Erythroblast (primary cell): ENCODE results near the gene FOXC1.

Experiments used
- GATA1 ChIP-seq: IDR thresholded peaks from 2 replicates; pipeline ENCODE4 v1.6.1; 2011; ENCODE audit warnings: low read depth, mild to moderate bottlenecking, control low read depth, low read length, moderate library complexity
- POLR2A ChIP-seq: IDR thresholded peaks from 2 replicates; pipeline ENCODE4 v1.6.1; 2011; ENCODE audit warnings: mild to moderate bottlenecking, low read length

GRCh38 chr6:1622220-1622850 lies 12.6 kb downstream of the FOXC1 start:
- TF ChIP-seq POLR2A (no peak), GATA1 (no peak)
